ENCODE results near the gene PLA2R1.

Gene PLA2R1

GRCh38 chr2:159891917-159892730, 170.3 kb downstream of the PLA2R1 start:
- DNase-seq: no peak

- DNase-seq: no peak
These were observed 171.2 kb downstream of the PLA2R1 start for GRCh38 chr2:159891267-159891588.

- no peak for DNase-seq
These were observed 171.7 kb downstream of the PLA2R1 start for GRCh38 chr2:159890551-159891266.

- no peak for DNase-seq
These were observed 180.2 kb downstream of the PLA2R1 start for GRCh38 chr2:159882130-159882745.
